H9 (cell line): ENCODE results near the gene METTL17. TPM values are rescaled to one million over a fixed set of nuclear protein-coding genes. Genes with fewer than 3 reads are reported as not detected.
A peak's percentile ranks its signal among the peaks of the same experiment; 100 is the strongest.

Experiments used
- DNase-seq: peaks from one replicate; pipeline ENCODE4 v3.0.0-alpha.2; 2017
- H2AFZ ChIP-seq: one replicate; pipeline ENCODE4 v1.6.1; 2013; ENCODE audit warnings: mild to moderate bottlenecking, low read length, control low read depth, moderate library complexity
- H2AK5ac ChIP-seq: 2 replicates; pipeline ENCODE4 v1.6.1; 2013; ENCODE audit warnings: low read length, control low read depth, mixed read lengths; ENCODE audit not compliant: insufficient read length
- H2BK120ac ChIP-seq: one replicate; pipeline ENCODE4 v1.6.1; 2013; ENCODE audit warnings: low read depth, mild to moderate bottlenecking, low read length, control low read depth, inconsistent platforms; ENCODE audit not compliant: poor library complexity, severe bottlenecking
- H2BK12ac ChIP-seq: 2 replicates; pipeline ENCODE4 v1.6.1; 2013; ENCODE audit warnings: low read length, control low read depth, mixed read lengths, low read depth; ENCODE audit not compliant: insufficient read length
- H2BK15ac ChIP-seq: 2 replicates; pipeline ENCODE4 v1.6.1; 2013; ENCODE audit warnings: low read depth, low read length, control low read depth
- H2BK20ac ChIP-seq: one replicate; pipeline ENCODE4 v1.6.1; 2013; ENCODE audit warnings: low read depth, mild to moderate bottlenecking, low read length, control low read depth, inconsistent platforms; ENCODE audit not compliant: poor library complexity, severe bottlenecking
- H2BK5ac ChIP-seq: 2 replicates; pipeline ENCODE4 v1.6.1; 2013; ENCODE audit warnings: low read length, control low read depth, mixed read lengths; ENCODE audit not compliant: insufficient read length
- H3K14ac ChIP-seq: 2 replicates; pipeline ENCODE4 v1.6.1; 2013; ENCODE audit warnings: low read length, control low read depth; ENCODE audit not compliant: insufficient read depth
- H3K18ac ChIP-seq: 2 replicates; pipeline ENCODE4 v1.6.1; 2013; ENCODE audit warnings: low read depth, mild to moderate bottlenecking, mixed read lengths, low read length, control low read depth; ENCODE audit not compliant: insufficient read length
- H3K23ac ChIP-seq: 2 replicates; pipeline ENCODE4 v1.6.1; 2013; ENCODE audit warnings: low read length, control low read depth, mixed read lengths, low read depth; ENCODE audit not compliant: insufficient read length
- H3K23me2 ChIP-seq: 2 replicates; pipeline ENCODE4 v1.6.1; 2013; ENCODE audit warnings: low read depth, mild to moderate bottlenecking, mixed read lengths, low read length, control low read depth; ENCODE audit not compliant: insufficient read length, poor library complexity, severe bottlenecking
- H3K27ac ChIP-seq: 2 replicates; pipeline ENCODE4 v1.5.1; 2013; ENCODE audit warnings: low read length, control low read depth, mixed read lengths, low read depth; ENCODE audit not compliant: insufficient read length
- H3K27me3 ChIP-seq: 2 replicates; pipeline ENCODE4 v1.6.1; 2013; ENCODE audit warnings: low read length, control low read depth, inconsistent platforms; ENCODE audit not compliant: insufficient read depth
- H3K4ac ChIP-seq: 2 replicates; pipeline ENCODE4 v1.6.1; 2013; ENCODE audit warnings: low read depth, mild to moderate bottlenecking, control low read depth, inconsistent platforms, low read length, moderate library complexity
- H3K4me1 ChIP-seq: 2 replicates; pipeline ENCODE4 v1.6.1; 2013; ENCODE audit warnings: low read length, control low read depth, inconsistent platforms; ENCODE audit not compliant: insufficient read depth
- H3K4me2 ChIP-seq: 2 replicates; pipeline ENCODE4 v1.6.1; 2013; ENCODE audit warnings: low read length, control low read depth, mixed read lengths; ENCODE audit not compliant: insufficient read length, insufficient read depth
- H3K56ac ChIP-seq: 2 replicates; pipeline ENCODE4 v1.6.1; 2013; ENCODE audit warnings: low read depth, mild to moderate bottlenecking, mixed read lengths, low read length, control low read depth; ENCODE audit not compliant: insufficient read length
- H3K79me1 ChIP-seq: 2 replicates; pipeline ENCODE4 v1.6.1; 2013; ENCODE audit warnings: low read depth, mild to moderate bottlenecking, moderate library complexity, low read length, control low read depth, inconsistent platforms; ENCODE audit not compliant: insufficient read depth, poor library complexity, severe bottlenecking
- H3K79me2 ChIP-seq: 2 replicates; pipeline ENCODE4 v1.6.1; 2013; ENCODE audit warnings: low read length, control low read depth, inconsistent platforms; ENCODE audit not compliant: insufficient read depth
- H3K9ac ChIP-seq: 2 replicates; pipeline ENCODE4 v1.6.1; 2013; ENCODE audit warnings: low read length, control low read depth, mixed read lengths; ENCODE audit not compliant: insufficient read length; ENCODE audit errors: extremely low read depth
- H3K9me3 ChIP-seq: one replicate; pipeline ENCODE4 v1.6.1; 2013; ENCODE audit warnings: low read depth, low read length, inconsistent platforms; ENCODE audit not compliant: control insufficient read depth
- H3T11ph ChIP-seq: one replicate; pipeline ENCODE4 v1.6.1; 2013; ENCODE audit warnings: mild to moderate bottlenecking, low read length, control low read depth, inconsistent platforms
- H4K20me1 ChIP-seq: one replicate; pipeline ENCODE4 v1.6.1; 2013; ENCODE audit not compliant: control insufficient read depth, insufficient read length, insufficient read depth
- H4K5ac ChIP-seq: 2 replicates; pipeline ENCODE4 v1.6.1; 2013; ENCODE audit warnings: low read depth, mild to moderate bottlenecking, mixed read lengths, low read length, control low read depth; ENCODE audit not compliant: insufficient read length
- H4K8ac ChIP-seq: replicated peaks from 2 replicates; pipeline ENCODE4 v1.6.1; 2013; ENCODE audit warnings: low read length, control low read depth, mixed read lengths, low read depth; ENCODE audit not compliant: insufficient read length
- H4K91ac ChIP-seq: 2 replicates; pipeline ENCODE4 v1.6.1; 2013; ENCODE audit warnings: low read depth, mild to moderate bottlenecking, moderate library complexity, mixed read lengths, low read length, control low read depth; ENCODE audit not compliant: insufficient read length
- H3K27ac Mint-ChIP-seq, 3 experiments: 2 replicates in 2 of 3; 3 replicates in 1 of 3; pipeline ENCODE4 v1.8.0; 2020 to 2021; ENCODE audit warnings: mixed read lengths in 3 of 3, mild to moderate bottlenecking in 1 of 3, moderate library complexity in 1 of 3
- H3K27me3 Mint-ChIP-seq: 2 replicates; pipeline ENCODE4 v1.8.0; 2021; ENCODE audit warnings: low read depth, mild to moderate bottlenecking, moderate library complexity, mixed read lengths
- H3K36me3 Mint-ChIP-seq, 3 experiments: 2 replicates in 2 of 3; 3 replicates in 1 of 3; pipeline ENCODE4 v1.8.0; 2020 to 2021; ENCODE audit warnings: low read depth in 3 of 3, mixed read lengths in 3 of 3; ENCODE audit not compliant: insufficient read depth in 1 of 3
- H3K4me1 Mint-ChIP-seq, 2 experiments: 2 replicates each; pipeline ENCODE4 v1.8.0; 2020; ENCODE audit warnings: mixed read lengths in 2 of 2
- H3K4me3 Mint-ChIP-seq, 2 experiments: 2 replicates in 1 of 2; 3 replicates in 1 of 2; pipeline ENCODE4 v1.8.0; 2020 to 2021; ENCODE audit warnings: mild to moderate bottlenecking in 2 of 2, mixed read lengths in 2 of 2, moderate library complexity in 1 of 2
- H3K9me3 Mint-ChIP-seq, 2 experiments: 2 replicates in 1 of 2; 3 replicates in 1 of 2; pipeline ENCODE4 v1.8.0; 2020; ENCODE audit warnings: mild to moderate bottlenecking in 2 of 2, mixed read lengths in 2 of 2, moderate library complexity in 1 of 2
- CTCF ChIP-seq: fragments of 200-600 bp; sonication (generic); conservative IDR thresholded peaks from 3 replicates; pipeline ENCODE4 v1.8.0; 2021; ENCODE audit warnings: antibody characterized with exemption, mild to moderate bottlenecking
- WGBS: extraction: QIAGEN DNeasy Blood & Tissue Kit; methylation state at CpG from one replicate; pipeline ENCODE4 v1.1.7; 2013; ENCODE audit warnings: missing lambda C conversion rate, low lambda C conversion rate, mixed read lengths; ENCODE audit not compliant: insufficient read length; ENCODE audit errors: extremely low coverage; 5-methylcytosine and 5-hydroxymethylcytosine counted together
- total RNA-seq: library from RNA; stranded (reverse); gene quantifications from 2 replicates; pipeline ENCODE4 v1.2.1, GENCODE V29; 2021

The METTL17 gene
- total RNA-seq, 1 experiment from 2014 or later: 81.4 TPM

- H3K79me1 ChIP-seq: no peaks in the 10 kb centered on the region
- no peaks in the 10 kb centered on the region for H4K20me1 ChIP-seq
- no peak for DNase-seq
- H4K5ac ChIP-seq: no peak overlapping the region
- no peak overlapping the region for H3K9ac ChIP-seq
- H2BK15ac ChIP-seq: no peak overlapping the region
- H3K79me2 ChIP-seq: no peaks in the 10 kb centered on the region
- Mint-ChIP-seq H3K27me3 (peaks cover 18% of the 10 kb centered on the region), H3K9me3 (no peaks in the 10 kb centered on the region), H3K4me3 (no peak overlapping the region), H3K4me1 (peaks cover 15 to 17% of the 10 kb centered on the region in 2 experiments), H3K27ac (0 out of 7 replicates have a peak overlapping the region, but pooled peaks of 1 of the 3 experiments have one; percentile 23), H3K36me3 (peaks cover 6 to 21% (median 8%) of the 10 kb centered on the region in 3 experiments; a peak in 4 of 7 replicates)
- no peak overlapping the region for H3T11ph ChIP-seq
- no peak overlapping the region for H3K18ac ChIP-seq
- H2BK5ac ChIP-seq: no peak overlapping the region
- no peaks in the 10 kb centered on the region for H3K9me3 ChIP-seq
- no peak overlapping the region for H2AFZ ChIP-seq
- H4K8ac ChIP-seq: no peak overlapping the region
- no peak for TF ChIP-seq CTCF
- no peak overlapping the region for H4K91ac ChIP-seq
- no peak overlapping the region for H3K27ac ChIP-seq
- H3K14ac ChIP-seq: no peak overlapping the region
- H3K23ac ChIP-seq: no peak overlapping the region
- H2AK5ac ChIP-seq: no peak overlapping the region
- H2BK120ac ChIP-seq: no peak overlapping the region
- H3K4me1 ChIP-seq: no peaks in the 10 kb centered on the region; the same call in 1 of the 2 replicates
- H3K23me2 ChIP-seq: no peaks in the 10 kb centered on the region
- H2BK12ac ChIP-seq: no peak overlapping the region
- no peak overlapping the region for H3K4ac ChIP-seq
- no CpG with 5 or more reads among the region's 28 CpGs for WGBS
- H3K27me3 ChIP-seq: no peaks in the 10 kb centered on the region
- no peak overlapping the region for H3K56ac ChIP-seq
- no peak overlapping the region for H3K4me2 ChIP-seq
- no peak overlapping the region for H2BK20ac ChIP-seq
These were observed 27.9 kb downstream of the METTL17 start for GRCh38 chr14:21017528-21018245.
